Activated naive CD8-positive, alpha-beta T cell (primary cell): ENCODE results near the gene ZMYND8.

Source experiments
- H3K27ac Mint-ChIP-seq: one replicate; pipeline ENCODE4 v1.8.0; 2021; ENCODE audit warnings: mixed read lengths
- H3K27me3 Mint-ChIP-seq: one replicate; pipeline ENCODE4 v1.8.0; 2021; ENCODE audit warnings: mixed read lengths
- H3K36me3 Mint-ChIP-seq: one replicate; pipeline ENCODE4 v1.8.0; 2021; ENCODE audit warnings: mixed read lengths
- H3K4me1 Mint-ChIP-seq: one replicate; pipeline ENCODE4 v1.8.0; 2021; ENCODE audit warnings: low read depth, mixed read lengths
- H3K4me3 Mint-ChIP-seq: one replicate; pipeline ENCODE4 v1.8.0; 2021; ENCODE audit warnings: mild to moderate bottlenecking, mixed read lengths
- H3K9me3 Mint-ChIP-seq: one replicate; pipeline ENCODE4 v1.8.0; 2021; ENCODE audit warnings: low read depth, mixed read lengths

ZMYND8 gene

DNA sequence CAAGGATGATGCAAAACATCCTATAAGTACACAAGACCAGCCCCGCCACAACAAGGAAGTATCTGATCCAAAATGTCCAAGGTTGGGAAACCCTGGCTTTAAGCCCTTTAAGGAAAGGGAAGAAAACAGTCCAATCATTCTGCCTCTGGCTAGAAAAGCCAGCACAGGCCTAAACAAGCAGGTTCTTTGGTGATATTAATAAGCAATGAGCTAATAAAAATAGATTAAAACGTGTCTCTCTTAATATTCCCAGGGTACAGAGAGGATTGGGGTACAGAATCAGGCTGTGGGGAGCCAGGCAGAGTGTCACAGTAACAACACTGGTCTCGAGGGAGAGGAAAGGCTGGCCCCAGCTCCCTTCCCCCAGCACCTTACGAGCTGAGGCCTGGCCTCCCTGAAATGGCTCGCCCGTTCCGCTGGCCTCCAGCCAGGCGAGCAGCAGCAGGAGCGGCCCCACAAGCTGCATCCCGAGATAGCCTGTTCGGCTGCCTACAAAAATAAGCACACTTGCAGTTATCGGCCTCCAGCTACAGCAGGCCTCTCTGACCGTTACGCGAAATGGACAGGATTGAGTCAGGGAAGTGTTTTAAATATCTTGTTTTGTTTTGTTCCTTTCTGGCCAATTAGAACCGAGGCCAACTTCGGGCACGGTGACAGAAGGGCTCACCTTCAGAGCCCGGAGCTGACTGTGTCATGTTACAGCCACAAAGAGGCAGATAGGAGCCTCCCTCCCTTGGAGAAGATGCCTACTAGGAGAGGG, 4.0 kb upstream of the ZMYND8 start:
- H3K4me1 Mint-ChIP-seq = peaks cover 53% of the 10 kb centered on the region
- H3K27me3 Mint-ChIP-seq = no peaks in the 10 kb centered on the region
- no peak overlapping the region for H3K4me3 Mint-ChIP-seq
- peak overlapping the region; percentile 100 for H3K27ac Mint-ChIP-seq
- H3K9me3 Mint-ChIP-seq = no peaks in the 10 kb centered on the region
- no peaks in the 10 kb centered on the region for H3K36me3 Mint-ChIP-seq

GRCh38 chr20:47359530-47360296, 3.2 kb upstream of the ZMYND8 start:
- H3K36me3 Mint-ChIP-seq = no peaks in the 10 kb centered on the region
- no peaks in the 10 kb centered on the region for H3K27me3 Mint-ChIP-seq
- no peaks in the 10 kb centered on the region for H3K9me3 Mint-ChIP-seq
- no peak overlapping the region for H3K4me3 Mint-ChIP-seq
- peak overlapping the region; percentile 100 for H3K27ac Mint-ChIP-seq
- H3K4me1 Mint-ChIP-seq = peaks cover 55% of the 10 kb centered on the region

DNA sequence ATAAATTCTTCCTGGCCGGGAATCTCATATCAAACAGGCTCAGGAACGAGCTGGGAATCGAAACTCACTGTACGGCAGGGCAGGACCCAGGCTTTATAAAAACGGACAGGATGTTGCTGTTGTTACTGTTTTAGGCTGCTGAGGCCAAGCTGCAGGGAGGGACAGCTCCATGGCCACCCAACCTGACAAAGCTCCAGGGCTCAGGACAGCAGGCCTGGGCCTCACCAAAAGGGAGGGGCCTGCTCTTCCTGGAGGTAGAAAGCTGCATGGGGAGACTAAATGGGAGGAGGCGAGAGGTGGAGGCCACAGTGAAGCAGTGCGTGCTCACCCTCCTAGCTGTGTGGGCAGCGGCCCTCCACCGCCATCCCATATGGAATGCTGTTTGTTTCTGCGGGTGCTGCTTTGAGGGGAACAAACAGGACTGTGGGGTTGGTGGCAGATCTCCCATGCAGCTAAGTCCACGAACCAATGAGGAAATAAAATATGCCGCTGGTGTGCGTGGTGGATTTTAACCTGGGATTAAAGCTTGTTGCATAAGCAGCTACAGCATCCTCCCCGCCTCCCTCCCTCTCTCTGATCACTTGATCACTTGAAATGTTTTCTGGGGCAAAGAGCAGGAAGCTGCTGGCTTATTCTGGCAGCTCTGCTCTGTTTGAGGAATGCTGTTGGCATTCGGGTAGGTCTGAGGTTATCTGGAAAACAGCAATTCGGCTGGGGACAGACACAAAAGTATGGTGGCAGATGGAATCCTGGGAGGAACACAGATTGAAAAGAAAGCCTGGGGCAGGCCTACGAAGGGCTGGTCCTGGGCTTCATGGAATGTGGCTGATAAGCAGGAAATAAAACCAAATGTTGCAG, 2.4 kb upstream of the ZMYND8 start:
- H3K4me3 Mint-ChIP-seq = no peak overlapping the region
- no peaks in the 10 kb centered on the region for H3K9me3 Mint-ChIP-seq
- H3K4me1 Mint-ChIP-seq = peaks cover 59% of the 10 kb centered on the region
- H3K36me3 Mint-ChIP-seq = no peaks in the 10 kb centered on the region
- peak overlapping the region; percentile 100 for H3K27ac Mint-ChIP-seq
- H3K27me3 Mint-ChIP-seq = no peaks in the 10 kb centered on the region

- H3K9me3 Mint-ChIP-seq = no peaks in the 10 kb centered on the region
- peaks cover 59% of the 10 kb centered on the region for H3K4me1 Mint-ChIP-seq
- H3K27me3 Mint-ChIP-seq = no peaks in the 10 kb centered on the region
- no peaks in the 10 kb centered on the region for H3K36me3 Mint-ChIP-seq
- no peak overlapping the region for H3K4me3 Mint-ChIP-seq
- H3K27ac Mint-ChIP-seq = peak overlapping the region; percentile 100
Observed at GRCh38 chr20:47358039-47358671, 1.7 kb upstream of the ZMYND8 start.

- no peaks in the 10 kb centered on the region for H3K9me3 Mint-ChIP-seq
- H3K4me3 Mint-ChIP-seq = no peak overlapping the region
- H3K4me1 Mint-ChIP-seq = peaks cover 54% of the 10 kb centered on the region
- peak overlapping the region; percentile 100 for H3K27ac Mint-ChIP-seq
- H3K36me3 Mint-ChIP-seq = peaks cover 2% of the 10 kb centered on the region
- H3K27me3 Mint-ChIP-seq = no peaks in the 10 kb centered on the region
Observed at GRCh38 chr20:47357296-47358038, 968 bp upstream of the ZMYND8 start.

DNA sequence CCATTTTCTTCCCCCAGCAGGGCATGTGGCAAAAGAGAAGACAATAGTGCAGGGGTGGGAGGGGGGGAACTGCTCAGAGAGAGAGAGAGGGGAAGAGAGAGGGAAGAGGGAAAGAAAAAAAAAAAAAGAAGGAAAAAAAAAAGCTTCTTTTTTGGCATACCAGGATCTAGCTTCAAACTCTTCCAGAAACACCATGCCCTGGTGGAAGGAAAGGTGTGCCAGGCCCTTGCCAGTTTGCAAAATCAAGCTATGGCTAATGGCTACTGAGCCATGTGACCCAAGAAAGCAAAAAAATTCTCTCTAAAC, 326 bp downstream of the ZMYND8 start:
- H3K9me3 Mint-ChIP-seq = no peaks in the 10 kb centered on the region
- H3K27ac Mint-ChIP-seq = peak overlapping the region; percentile 100
- no peak overlapping the region for H3K4me3 Mint-ChIP-seq
- H3K36me3 Mint-ChIP-seq = peaks cover 5% of the 10 kb centered on the region
- H3K4me1 Mint-ChIP-seq = peaks cover 48% of the 10 kb centered on the region
- H3K27me3 Mint-ChIP-seq = no peaks in the 10 kb centered on the region

GRCh38 chr20:47355489-47356219, 845 bp downstream of the ZMYND8 start:
- H3K9me3 Mint-ChIP-seq = no peaks in the 10 kb centered on the region
- H3K4me1 Mint-ChIP-seq = peaks cover 48% of the 10 kb centered on the region
- peaks cover 5% of the 10 kb centered on the region for H3K36me3 Mint-ChIP-seq
- H3K4me3 Mint-ChIP-seq = no peak overlapping the region
- H3K27me3 Mint-ChIP-seq = no peaks in the 10 kb centered on the region
- peak overlapping the region; percentile 100 for H3K27ac Mint-ChIP-seq

DNA sequence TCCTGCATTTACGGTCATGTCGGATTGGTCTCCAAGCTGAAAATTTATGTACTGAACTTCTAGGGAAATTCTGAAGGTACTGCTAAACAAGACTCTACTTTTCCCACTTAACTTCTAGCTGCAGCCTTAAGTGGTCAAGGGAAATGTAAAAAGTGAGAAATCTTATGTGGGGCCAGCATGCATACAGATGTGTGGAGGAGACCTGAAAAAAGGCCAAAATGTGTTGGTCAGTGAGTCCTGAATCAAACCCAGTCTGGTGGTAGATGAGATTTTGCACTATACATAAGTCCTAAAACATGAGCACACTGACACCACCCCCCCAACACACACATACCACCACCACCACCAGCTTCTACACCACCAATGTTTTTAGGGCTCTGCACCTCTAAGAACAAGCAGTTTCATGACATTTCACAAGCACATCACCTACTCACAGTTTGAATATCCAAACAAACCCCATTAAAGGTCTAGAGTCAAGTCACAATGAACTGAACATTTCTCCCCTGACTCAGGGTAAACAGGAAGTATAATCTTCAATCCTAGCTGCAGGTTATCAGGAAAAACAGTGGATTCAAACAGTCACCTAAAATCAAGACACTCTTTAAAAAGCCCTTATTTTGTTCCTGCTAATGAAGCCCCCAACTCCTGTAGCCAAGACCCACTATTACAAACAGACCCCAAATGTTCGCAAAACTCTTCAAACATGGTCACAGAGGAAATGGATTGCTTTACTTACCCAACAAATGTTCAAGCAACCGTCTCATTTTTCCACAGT, 1.6 kb downstream of the ZMYND8 start:
- peaks cover 48% of the 10 kb centered on the region for H3K4me1 Mint-ChIP-seq
- H3K9me3 Mint-ChIP-seq = no peaks in the 10 kb centered on the region
- no peaks in the 10 kb centered on the region for H3K27me3 Mint-ChIP-seq
- peak overlapping the region; percentile 100 for H3K27ac Mint-ChIP-seq
- no peak overlapping the region for H3K4me3 Mint-ChIP-seq
- H3K36me3 Mint-ChIP-seq = peaks cover 5% of the 10 kb centered on the region

DNA sequence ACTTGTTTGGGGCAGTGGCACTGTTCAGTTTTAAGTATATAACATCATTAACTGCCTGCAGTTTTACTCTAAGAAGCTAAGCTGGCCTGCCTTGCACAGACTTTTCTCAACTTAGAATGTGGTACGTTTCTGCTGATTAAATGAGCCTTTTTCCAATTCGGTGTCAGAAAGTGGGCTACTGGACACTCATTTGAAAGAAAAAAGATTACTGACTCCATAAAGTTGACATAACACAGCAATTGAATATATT, 2.1 kb downstream of the ZMYND8 start:
- H3K4me1 Mint-ChIP-seq = peaks cover 44% of the 10 kb centered on the region
- peak overlapping the region; percentile 100 for H3K27ac Mint-ChIP-seq
- no peak overlapping the region for H3K4me3 Mint-ChIP-seq

DNA sequence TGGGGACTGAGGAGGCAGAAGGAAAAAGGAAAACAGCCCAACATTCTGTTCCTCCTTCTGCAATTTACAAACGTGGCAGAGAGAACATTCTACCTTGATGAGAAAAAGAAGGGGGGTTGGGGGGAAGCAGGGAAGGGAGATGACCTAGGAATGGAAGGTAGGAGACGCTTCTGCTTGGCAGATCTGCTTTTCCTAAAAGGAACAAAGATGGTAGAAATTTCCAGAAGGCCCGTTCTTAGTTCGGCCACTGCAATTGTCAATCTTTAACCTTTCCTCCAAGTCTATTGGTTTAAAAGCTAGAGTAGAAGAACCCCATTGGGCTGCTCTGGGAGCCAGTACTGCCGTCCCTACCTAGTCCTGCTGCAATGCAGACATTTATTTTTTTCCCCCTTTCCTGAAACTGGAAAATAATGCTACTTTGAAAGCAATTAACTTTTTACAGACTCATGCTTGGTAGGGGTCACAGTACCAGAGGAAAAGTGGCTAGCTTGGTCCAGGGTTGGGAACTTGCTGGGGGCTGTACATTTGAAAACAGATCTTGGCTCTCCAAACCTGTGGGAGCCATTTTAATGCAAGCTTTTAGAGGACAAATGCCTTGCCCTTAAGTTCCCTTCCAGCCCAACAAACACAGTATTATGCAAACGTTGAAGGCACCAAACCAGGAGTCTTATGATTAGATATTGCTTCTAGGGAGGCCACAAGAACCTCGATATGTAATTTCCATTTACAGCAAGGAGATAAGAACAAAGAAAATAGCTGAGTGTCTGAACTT, 2.6 kb downstream of the ZMYND8 start:
- Mint-ChIP-seq H3K27ac (peak overlapping the region; percentile 100), H3K4me3 (no peak overlapping the region), H3K9me3 (no peaks in the 10 kb centered on the region), H3K36me3 (peaks cover 5% of the 10 kb centered on the region), H3K4me1 (peaks cover 39% of the 10 kb centered on the region), H3K27me3 (no peaks in the 10 kb centered on the region)

More for the DNA sequence above, 2.1 kb downstream of the ZMYND8 start:
- no peaks in the 10 kb centered on the region for H3K27me3 Mint-ChIP-seq
- H3K36me3 Mint-ChIP-seq = peaks cover 5% of the 10 kb centered on the region
- H3K9me3 Mint-ChIP-seq = no peaks in the 10 kb centered on the region

DNA sequence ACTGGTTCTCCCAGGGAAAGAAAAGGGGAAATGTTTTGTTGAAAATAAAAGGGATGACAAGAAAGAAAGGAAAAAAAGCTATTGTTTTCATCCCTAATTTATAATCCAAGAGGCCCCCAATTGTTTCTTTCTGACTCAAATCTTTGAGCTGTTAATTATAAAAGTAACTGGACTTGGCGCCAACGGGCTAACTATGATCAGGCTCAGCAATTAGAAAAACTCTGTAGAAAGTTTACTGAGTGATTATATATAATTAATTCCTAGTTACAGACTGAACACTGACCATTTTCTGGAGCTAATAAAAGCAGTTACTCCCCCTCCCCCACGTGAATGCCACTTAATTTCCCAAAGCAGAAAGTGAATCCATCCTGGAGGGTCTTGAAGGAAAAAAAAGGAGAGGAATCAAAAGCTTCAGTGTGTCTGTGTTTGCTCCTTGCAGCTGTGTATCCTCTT, 3.2 kb downstream of the ZMYND8 start:
- H3K9me3 Mint-ChIP-seq = no peaks in the 10 kb centered on the region
- H3K4me3 Mint-ChIP-seq = no peak overlapping the region
- peak overlapping the region; percentile 100 for H3K27ac Mint-ChIP-seq
- H3K27me3 Mint-ChIP-seq = no peaks in the 10 kb centered on the region
- H3K4me1 Mint-ChIP-seq = peaks cover 33% of the 10 kb centered on the region
- H3K36me3 Mint-ChIP-seq = peaks cover 5% of the 10 kb centered on the region

- Mint-ChIP-seq H3K9me3 (no peaks in the 10 kb centered on the region), H3K27ac (peak overlapping the region; percentile 78), H3K36me3 (peaks cover 7% of the 10 kb centered on the region), H3K27me3 (no peaks in the 10 kb centered on the region), H3K4me3 (no peak overlapping the region), H3K4me1 (peaks cover 27% of the 10 kb centered on the region)
Observed at GRCh38 chr20:47352332-47353238, 3.9 kb downstream of the ZMYND8 start.
